Stomach smooth muscle (tissue), 2 donors: Measurements from ENCODE around the gene KRTAP4-3.
"Not testable (repeated sequence)": the region's sequence is repeated elsewhere in the genome, so short reads cannot be mapped to it uniquely, and the experiment has no call there.

Source experiments
- H3K27ac ChIP-seq: one replicate; pipeline ENCODE4 v1.7.0; 2013; ENCODE audit warnings: mild to moderate bottlenecking, low read length, inconsistent platforms
- H3K27me3 ChIP-seq, 2 donors: one replicate each; pipeline ENCODE4 v1.7.0; 2013; ENCODE audit warnings: low read length in 2 of 2; ENCODE audit not compliant: insufficient read depth in 2 of 2, control insufficient read depth in 1 of 2
- H3K36me3 ChIP-seq, 2 donors: one replicate each; pipeline ENCODE4 v1.7.0; 2013; ENCODE audit warnings: low read length in 2 of 2; ENCODE audit not compliant: control insufficient read depth in 2 of 2, insufficient read depth in 2 of 2
- H3K4me1 ChIP-seq: one replicate; pipeline ENCODE4 v1.7.0; 2013; ENCODE audit warnings: low read length; ENCODE audit not compliant: control insufficient read depth, insufficient read depth
- H3K4me3 ChIP-seq, 2 donors: one replicate each; pipeline ENCODE4 v1.7.0; 2013; ENCODE audit warnings: low read length in 2 of 2
- H3K9ac ChIP-seq, 2 donors: one replicate each; pipeline ENCODE4 v1.7.0; 2013; ENCODE audit warnings: low read length in 2 of 2, mild to moderate bottlenecking in 1 of 2
- H3K9me3 ChIP-seq, 2 donors: one replicate each; pipeline ENCODE4 v1.7.0; 2013; ENCODE audit warnings: low read length in 2 of 2; ENCODE audit not compliant: control insufficient read depth in 2 of 2
- donor health status: healthy.
- donor health status: Pancreatic carcinoma.

KRTAP4-3 gene

GRCh38 chr17:41153856-41154255 lies 14.2 kb downstream of the KRTAP4-3 start:
- Histone ChIP-seq H3K4me3 (no peak overlapping the region), H3K9ac (no peak overlapping the region), H3K27me3 (no peaks in the 10 kb centered on the region), H3K27ac (no peak overlapping the region), H3K36me3 (no peaks in the 10 kb centered on the region), H3K9me3 (no peaks in the 10 kb centered on the region), H3K4me1 (no peaks in the 10 kb centered on the region)

DNA sequence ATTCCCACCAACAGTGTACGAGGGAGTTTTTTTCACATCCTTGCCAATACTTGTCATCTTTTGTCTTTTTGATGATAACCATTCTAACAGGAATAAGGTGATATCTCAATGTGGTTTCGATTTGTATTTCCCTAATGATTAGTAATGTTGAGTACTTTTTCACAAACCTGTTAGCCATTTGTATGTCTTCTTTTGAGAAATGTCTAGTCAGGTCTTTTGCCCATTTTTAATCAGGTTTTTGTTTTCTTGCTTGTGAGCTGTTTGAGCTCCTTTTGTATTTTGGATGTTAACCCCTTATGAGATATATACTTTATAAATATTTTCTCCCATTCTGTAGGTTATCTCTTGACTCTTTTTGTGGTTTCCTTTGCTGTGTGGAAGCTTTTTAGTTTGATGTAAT lies 16.5 kb downstream of the KRTAP4-3 start:
- H3K27ac ChIP-seq = no peak overlapping the region
- no peaks in the 10 kb centered on the region for H3K9me3 ChIP-seq
- no peaks in the 10 kb centered on the region for H3K27me3 ChIP-seq
- H3K4me1 ChIP-seq = no peaks in the 10 kb centered on the region
- H3K4me3 ChIP-seq = no peak overlapping the region
- no peak overlapping the region for H3K9ac ChIP-seq
- H3K36me3 ChIP-seq = no peaks in the 10 kb centered on the region

GRCh38 chr17:41150026-41150425 lies 18.0 kb downstream of the KRTAP4-3 start:
- no peaks in the 10 kb centered on the region for H3K9me3 ChIP-seq
- no peaks in the 10 kb centered on the region for H3K36me3 ChIP-seq
- no peaks in the 10 kb centered on the region for H3K4me1 ChIP-seq
- H3K27ac ChIP-seq = no peak overlapping the region
- H3K27me3 ChIP-seq = no peaks in the 10 kb centered on the region
- H3K4me3 ChIP-seq = no peak overlapping the region
- no peak overlapping the region for H3K9ac ChIP-seq

DNA sequence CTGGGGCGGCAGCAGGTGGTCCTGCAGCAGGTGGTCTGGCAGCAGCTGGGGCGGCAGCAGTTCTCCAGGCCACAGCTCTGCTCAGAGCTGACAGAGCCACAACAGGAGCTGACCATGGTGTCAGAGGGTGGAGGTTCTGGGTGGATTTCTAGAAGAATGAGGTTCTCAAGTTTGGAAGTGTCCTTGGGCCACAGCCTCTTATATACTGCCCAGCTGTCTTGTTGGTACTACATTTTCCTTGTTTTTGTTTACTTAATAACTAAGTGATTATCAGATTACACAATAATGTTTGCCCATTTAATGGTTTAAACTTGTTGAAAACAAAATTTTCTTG lies 18.4 kb downstream of the KRTAP4-3 start, which contains the start of gene KRTAP4-5:
KRTAP4-5 (minus strand) TSS at position 174 of the 334 bp plus-strand sequence; CDS start at position 116, 58 bp downstream.
- Histone ChIP-seq H3K9me3 (no peaks in the 10 kb centered on the region), H3K36me3 (no peaks in the 10 kb centered on the region), H3K4me1 (no peaks in the 10 kb centered on the region), H3K4me3 (no peak within 1 kb of the TSS), H3K9ac (no peak within 1 kb of the TSS), H3K27me3 (no peaks in the 10 kb centered on the region), H3K27ac (no peak within 1 kb of the TSS)

DNA sequence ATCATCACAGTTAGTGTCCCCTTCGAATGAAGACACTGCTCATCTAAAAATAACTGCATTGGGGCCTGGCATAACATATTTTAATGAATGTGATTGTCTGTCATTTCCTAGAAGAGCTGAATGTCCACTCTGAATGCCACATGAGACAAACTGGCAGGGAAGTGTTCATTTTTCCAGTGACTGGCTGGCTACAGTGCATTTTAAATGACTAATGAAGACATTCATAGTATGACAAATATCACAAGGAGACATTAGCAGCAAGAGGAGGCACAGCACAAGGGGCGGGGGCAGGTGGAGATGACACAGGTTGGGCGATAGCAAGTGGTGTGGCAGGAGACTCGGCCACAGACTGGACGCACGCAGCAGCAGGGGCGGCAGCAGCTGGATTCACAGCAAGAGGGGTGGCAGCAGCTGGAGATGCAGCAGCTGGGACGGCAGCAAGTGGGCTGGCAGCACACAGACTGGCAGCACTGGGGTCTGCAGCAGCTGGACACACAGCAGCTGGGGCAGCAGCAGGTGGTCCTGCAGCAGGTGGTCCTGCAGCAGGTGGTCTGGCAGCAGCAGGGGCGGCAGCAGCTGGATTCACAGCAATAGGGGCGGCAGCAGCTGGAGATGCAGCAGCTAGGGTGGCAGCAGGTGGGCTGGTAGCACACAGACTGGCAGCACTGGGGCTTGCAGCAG lies 18.9 kb downstream of the KRTAP4-3 start:
- not testable (repeated sequence) for H3K9ac ChIP-seq, H3K36me3 ChIP-seq, H3K4me1 ChIP-seq, H3K27ac ChIP-seq, H3K27me3 ChIP-seq, H3K9me3 ChIP-seq, H3K4me3 ChIP-seq

DNA sequence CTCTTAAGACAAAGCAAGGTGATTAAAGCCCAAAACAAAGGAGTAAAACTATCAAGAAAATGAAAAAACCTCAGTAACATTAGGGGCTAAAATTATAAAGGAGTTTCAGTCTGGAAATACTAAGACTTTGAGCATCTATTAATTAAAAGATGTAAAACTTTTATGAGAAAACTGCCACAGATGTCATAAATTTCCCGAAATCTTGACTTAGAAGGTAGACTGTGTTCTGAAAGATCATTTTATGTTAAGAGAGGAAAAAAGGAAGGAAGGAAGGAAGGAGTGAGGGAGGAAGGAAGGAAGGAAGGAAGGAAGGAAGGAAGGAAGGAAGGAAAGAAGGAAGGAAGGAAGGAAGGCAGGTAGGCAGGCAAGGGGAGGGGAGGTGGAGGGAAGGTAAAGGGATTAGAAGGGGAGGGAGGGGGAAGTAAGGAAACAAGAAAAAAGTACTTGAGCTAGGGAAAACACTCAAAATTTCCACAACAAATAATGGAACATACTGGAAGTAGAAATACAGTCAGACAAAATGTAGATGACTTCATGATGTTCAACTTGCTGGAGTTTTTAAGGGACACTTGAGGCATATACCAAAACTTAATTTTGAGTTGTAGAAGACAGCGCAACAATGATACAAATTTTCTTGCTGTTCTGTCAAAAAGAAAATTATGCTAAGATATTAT lies 20.4 kb downstream of the KRTAP4-3 start:
- no peaks in the 10 kb centered on the region for H3K36me3 ChIP-seq
- H3K9ac ChIP-seq = no peak overlapping the region
- H3K4me1 ChIP-seq = no peaks in the 10 kb centered on the region
- H3K9me3 ChIP-seq = peaks cover 4 to 5% of the 10 kb centered on the region in 2 donors
- H3K27ac ChIP-seq = no peak overlapping the region
- H3K4me3 ChIP-seq = no peak overlapping the region
- H3K27me3 ChIP-seq = no peaks in the 10 kb centered on the region

GRCh38 chr17:41145261-41145660 lies 22.8 kb downstream of the KRTAP4-3 start:
- Histone ChIP-seq H3K27me3 (no peaks in the 10 kb centered on the region), H3K9ac (no peak overlapping the region), H3K36me3 (no peaks in the 10 kb centered on the region), H3K4me3 (no peak overlapping the region), H3K4me1 (no peaks in the 10 kb centered on the region), H3K27ac (no peak overlapping the region), H3K9me3 (peaks cover 4 to 11% of the 10 kb centered on the region in 2 donors)

DNA sequence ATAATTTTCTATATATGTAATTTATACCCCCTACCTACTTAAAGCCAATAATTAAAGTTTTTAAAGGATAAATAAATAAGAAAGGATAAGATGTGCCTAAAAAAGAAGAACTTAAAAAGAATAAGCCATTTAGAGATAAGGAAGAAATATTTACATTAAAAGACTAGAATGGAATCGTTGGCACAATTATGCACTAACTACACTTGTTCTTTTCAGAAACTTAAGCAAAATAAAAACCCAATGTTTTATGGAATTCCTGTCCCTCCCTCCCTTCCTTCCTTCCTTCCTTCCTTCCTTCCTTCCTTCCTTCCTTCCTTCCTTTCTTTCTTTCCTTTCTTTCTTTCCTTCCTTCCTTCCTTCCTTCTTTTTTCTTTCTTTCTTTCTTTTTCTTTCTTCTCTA lies 23.2 kb downstream of the KRTAP4-3 start:
- Histone ChIP-seq H3K36me3 (no peaks in the 10 kb centered on the region), H3K9ac (no peak overlapping the region), H3K4me1 (no peaks in the 10 kb centered on the region), H3K27ac (no peak overlapping the region), H3K27me3 (peaks cover 0 to 2% of the 10 kb centered on the region in 2 donors), H3K9me3 (peaks cover 4 to 13% of the 10 kb centered on the region in 2 donors), H3K4me3 (no peak overlapping the region)

DNA sequence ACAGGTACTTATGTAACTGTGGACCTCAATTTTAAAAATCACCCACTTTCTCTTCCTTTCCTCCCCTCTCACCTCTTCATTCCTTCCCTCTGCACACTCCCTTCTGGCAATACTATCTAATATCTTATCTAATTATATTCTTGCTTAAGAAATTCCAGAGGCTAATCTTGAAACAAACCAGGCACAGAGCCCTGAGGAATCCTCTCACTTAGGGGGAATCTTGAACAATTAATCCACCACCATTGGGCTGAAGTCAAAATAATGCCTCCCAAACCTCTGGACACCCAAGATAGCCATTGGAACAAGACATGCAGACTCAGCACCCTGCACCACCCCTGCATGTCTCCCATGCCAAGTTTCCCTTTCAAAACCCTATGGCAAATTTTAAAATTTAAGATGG lies 26.7 kb downstream of the KRTAP4-3 start:
- Histone ChIP-seq H3K4me1 (no peaks in the 10 kb centered on the region), H3K4me3 (no peak overlapping the region), H3K27me3 (peaks cover 0 to 3% of the 10 kb centered on the region in 2 donors), H3K9me3 (peaks cover 4 to 13% of the 10 kb centered on the region in 2 donors), H3K36me3 (no peaks in the 10 kb centered on the region), H3K27ac (no peak overlapping the region), H3K9ac (no peak overlapping the region)

DNA sequence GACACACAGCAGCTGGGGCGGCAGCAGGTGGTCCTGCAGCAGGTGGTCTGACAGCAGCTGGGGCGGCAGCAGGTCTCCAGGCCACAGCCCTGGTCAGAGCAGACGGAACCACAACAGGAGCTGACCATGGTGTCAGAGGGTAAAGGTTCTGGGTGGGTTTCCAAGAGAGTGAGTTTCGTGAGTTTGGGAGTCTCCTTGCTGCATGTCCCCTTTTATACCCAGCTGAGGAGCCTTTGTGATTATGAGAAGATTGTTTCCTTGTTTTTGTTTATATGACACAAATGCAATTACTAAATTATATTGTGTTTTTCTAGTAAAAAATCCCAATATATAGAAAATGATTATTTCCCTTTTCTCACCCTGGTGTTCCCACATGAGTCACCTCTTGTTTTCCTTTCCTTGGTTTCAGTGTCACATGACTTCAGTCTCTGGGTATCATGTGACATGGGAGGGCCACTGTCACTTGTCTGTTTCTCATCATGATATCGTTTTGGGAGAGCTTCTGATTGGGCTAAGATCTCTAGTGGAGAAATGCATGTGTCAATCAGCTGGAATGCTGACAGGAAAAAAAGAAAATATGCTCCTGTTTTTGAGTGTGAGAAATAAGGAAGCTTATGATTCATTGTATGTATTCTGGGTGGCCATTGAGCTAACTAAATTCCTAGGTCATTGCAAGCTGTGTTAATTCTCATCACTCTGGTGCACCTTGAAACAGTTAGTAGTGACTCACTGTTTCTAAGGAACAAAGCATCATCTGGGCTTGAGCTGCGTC lies 27.5 kb downstream of the KRTAP4-3 start, which contains the start of gene KRTAP4-6:
KRTAP4-6 (minus strand) TSS at position 185 of the 772 bp plus-strand sequence; CDS start at position 128, 57 bp downstream.
- H3K27ac ChIP-seq = no peak within 1 kb of the TSS

More for the DNA sequence above, 27.5 kb downstream of the KRTAP4-3 start, which contains the start of gene KRTAP4-6:
- no peaks in the 10 kb centered on the region for H3K4me1 ChIP-seq
- no peak within 1 kb of the TSS for H3K4me3 ChIP-seq
- H3K9me3 ChIP-seq = peaks cover 4 to 13% of the 10 kb centered on the region in 2 donors
- H3K27me3 ChIP-seq = peaks cover 0 to 3% of the 10 kb centered on the region in 2 donors
- H3K9ac ChIP-seq = no peak within 1 kb of the TSS
- no peaks in the 10 kb centered on the region for H3K36me3 ChIP-seq
